HG02763 (cell line): ENCODE results near the gene TPST1.
"Not testable (repeated sequence)": the region's sequence is repeated elsewhere in the genome, so short reads cannot be mapped to it uniquely, and the experiment has no call there.

Experiments
- ATAC-seq: cut with Tn5 transposase; IDR thresholded peaks from one replicate; pipeline ENCODE4 v1.9.1; 2021; ENCODE audit warnings: mild to moderate bottlenecking, moderate library complexity; ENCODE audit not compliant: unreplicated experiment

Gene TPST1

DNA sequence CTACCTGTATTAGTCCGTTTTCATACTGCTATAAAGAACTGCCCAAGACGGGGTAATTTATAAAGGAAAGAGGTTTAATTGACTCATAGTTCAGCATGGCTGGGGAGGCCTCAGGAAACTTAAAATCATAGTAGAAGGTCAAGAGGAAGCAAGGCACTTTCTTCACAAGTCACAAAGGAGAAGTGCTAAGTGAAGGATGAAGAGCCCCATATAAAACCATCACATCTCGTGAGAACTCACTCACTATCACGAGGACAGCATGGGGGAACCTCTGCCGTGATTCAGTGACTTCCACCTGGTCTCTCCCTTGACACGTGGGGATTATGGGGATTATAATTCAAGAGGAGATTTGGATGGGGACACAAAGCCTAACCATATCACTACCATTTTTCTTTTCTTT lies 119.9 kb downstream of the TPST1 start:
- ATAC-seq = not testable (repeated sequence)

- ATAC-seq = no peak
Observed at GRCh38 chr7:66326501-66327215, 121.5 kb downstream of the TPST1 start.

GRCh38 chr7:66330961-66331360 lies 125.8 kb downstream of the TPST1 start:
- ATAC-seq = no peak

DNA sequence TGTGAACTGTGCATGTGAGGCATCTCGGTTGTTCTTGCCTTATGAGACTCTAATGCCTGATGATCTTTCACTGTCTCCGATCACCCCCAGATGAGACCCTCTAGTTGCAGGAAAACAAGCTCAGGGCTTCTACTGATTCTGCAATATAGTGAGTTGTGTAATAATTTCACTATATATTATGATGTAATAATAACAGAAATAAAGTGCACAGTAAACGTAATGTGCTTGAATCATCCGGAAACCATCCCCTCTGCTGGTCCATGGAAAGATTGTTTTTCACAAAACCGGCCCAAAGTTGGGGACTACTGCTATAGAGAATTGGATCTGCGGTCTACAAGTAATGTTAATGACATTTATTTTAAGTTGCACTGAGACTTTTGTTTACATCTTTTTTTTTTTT lies 126.7 kb downstream of the TPST1 start:
- ATAC-seq = no peak

- no peak for ATAC-seq
Observed at GRCh38 chr7:66333443-66333842, 128.3 kb downstream of the TPST1 start.

GRCh38 chr7:66335318-66335717 lies 130.2 kb downstream of the TPST1 start:
- ATAC-seq = no peak

DNA sequence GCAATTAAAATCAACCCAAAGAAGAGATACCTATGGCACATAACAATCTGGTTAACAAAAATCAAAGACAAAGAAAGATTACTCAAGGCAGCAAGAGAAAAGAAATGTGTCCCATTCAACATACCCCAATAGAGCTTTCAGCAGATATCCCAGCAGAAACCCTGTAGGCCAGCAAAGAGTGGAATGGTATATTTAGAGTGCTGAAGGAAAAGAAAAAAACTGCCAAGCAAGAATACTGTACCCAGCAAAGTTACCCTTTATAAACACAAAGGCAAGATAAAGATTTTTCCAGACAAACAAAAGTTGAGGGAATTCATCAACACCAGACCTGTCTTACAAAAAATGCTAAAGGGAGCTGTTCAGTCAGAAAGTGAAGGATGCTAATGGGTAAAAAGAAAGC lies 131.6 kb downstream of the TPST1 start:
- no peak for ATAC-seq

DNA sequence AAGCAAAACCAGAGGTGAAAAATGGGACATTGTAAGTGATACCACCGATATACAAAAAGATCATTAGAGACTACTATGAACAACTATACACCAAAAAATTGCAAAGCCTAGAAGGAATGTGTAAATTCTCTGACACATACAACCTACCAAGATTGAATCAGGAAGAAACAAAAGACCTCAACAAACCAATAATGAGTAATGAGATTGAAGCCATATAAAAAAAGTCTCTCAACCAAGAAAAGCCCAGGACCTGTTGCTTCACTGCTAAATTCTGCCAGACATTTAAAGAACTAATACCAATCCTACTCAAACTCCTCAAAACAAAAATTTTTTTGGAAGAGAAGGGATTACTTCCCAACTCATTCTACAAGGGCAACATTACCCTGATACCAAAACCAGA lies 134.0 kb downstream of the TPST1 start:
- no peak for ATAC-seq

DNA sequence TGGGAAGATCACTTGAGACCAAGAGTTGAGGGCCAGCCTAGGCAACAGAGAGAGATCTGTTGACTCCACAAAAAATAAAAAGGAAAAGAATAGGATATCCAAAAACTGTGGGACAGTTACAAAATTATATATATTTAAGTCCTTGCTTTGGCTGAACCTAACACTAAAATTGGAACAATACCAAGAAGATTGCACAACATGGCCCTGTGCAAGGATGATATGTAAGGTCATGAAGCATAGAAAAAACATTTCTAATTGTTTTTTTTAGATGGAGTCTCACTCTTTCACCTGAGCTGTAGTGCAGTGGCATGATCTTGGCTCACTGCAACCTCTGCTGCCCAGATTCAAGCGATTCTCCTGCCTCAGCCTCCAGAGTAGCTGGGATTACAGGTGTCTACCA lies 139.0 kb downstream of the TPST1 start:
- no peak for ATAC-seq

- no peak for ATAC-seq
Observed at GRCh38 chr7:66348531-66348930, 143.4 kb downstream of the TPST1 start.

- no peak for ATAC-seq
Observed at GRCh38 chr7:66348959-66349358, 143.8 kb downstream of the TPST1 start.

GRCh38 chr7:66352071-66352470 lies 146.9 kb downstream of the TPST1 start:
- ATAC-seq = no peak

DNA sequence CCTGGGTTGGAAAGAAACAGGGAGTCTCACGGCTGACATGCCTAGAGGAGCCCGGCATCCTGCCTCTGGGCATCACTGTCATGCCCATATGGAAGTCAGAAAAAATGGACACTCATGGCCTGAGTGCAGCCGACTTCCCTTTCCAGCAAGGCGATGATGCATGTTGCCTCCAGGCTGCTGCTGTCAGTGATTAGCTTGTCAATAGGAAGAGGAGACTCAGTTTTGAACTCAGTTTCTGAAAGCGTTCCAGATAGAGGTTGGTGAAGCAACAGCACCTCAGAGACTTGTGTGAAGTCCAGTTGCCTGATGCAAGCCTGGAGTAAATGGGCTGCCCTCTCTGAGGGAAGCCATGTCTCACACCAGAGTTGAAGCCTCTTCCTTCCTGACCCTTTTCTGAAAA lies 148.4 kb downstream of the TPST1 start:
- ATAC-seq = no peak

GRCh38 chr7:66355756-66356155 lies 150.6 kb downstream of the TPST1 start:
- ATAC-seq = no peak

DNA sequence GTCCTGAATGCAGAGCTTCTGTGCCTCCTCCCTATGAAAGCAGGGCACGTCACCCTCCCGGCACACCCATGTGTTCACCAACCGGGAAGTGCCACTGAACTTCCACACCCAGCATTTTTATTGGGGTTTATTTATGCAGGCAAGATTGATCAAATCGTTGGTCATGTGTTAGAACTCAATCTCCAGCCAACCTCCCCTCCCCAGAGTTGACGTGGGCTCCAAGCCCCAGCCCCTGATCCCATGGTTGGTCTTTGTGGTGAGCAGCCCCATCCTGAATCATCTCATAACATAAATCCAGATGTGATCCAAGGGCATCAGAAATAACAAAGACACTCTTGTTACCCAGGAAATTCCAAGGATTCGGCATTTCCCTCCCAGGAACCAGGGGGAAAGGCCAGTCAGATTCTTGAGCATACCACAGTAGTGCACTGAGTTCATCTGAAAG lies 151.2 kb downstream of the TPST1 start:
- ATAC-seq = no peak

- no peak for ATAC-seq
Observed at GRCh38 chr7:66357087-66357486, 152.0 kb downstream of the TPST1 start.

GRCh38 chr7:66359656-66360211 lies 154.6 kb downstream of the TPST1 start:
- ATAC-seq = no peak

DNA sequence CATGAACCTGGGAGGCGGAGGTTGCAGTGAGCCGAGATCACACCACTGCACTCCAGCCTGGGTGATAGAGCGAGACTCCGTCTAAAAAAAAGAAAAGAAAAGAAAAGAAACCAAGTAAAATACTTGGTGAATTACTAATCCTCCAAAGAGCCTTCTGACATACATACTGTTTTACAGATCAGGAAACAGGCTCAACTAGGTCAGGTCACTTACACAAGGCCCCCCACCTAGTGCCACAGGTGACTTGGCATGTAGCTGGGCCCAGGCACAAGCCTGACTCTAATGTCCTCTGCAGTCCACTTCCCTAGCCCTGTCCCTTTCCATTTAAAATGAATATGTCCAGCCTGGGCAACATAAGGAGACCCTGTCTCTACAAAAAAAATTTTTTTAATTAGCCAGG lies 157.0 kb downstream of the TPST1 start:
- ATAC-seq = no peak

DNA sequence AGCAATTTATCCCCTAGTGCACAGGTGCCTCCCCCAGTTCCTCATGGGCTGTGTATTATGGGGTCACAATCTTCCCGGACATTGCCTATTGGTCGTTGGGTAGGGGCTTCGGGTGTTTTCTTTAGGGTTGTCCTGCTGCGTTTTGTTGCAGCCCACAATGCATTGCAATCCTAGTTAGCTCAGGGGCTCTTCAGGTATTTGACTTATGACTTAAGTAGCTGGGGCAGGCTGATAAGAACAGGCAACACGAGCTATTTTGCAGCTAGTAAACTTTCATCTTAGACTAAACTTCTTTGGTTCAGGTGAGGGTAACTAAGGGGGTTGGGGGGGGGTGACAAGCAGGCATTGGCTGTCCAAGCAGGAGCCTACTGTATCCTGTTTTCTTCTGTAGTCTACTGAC lies 158.5 kb downstream of the TPST1 start:
- no peak for ATAC-seq

GRCh38 chr7:66365031-66365430 lies 159.9 kb downstream of the TPST1 start:
- ATAC-seq = not testable (repeated sequence)

- ATAC-seq = no peak
Observed at GRCh38 chr7:66371096-66371824, 166.1 kb downstream of the TPST1 start.
